ENCODE data around the gene ACSF3. TPM values are rescaled to one million over a fixed set of nuclear protein-coding genes. Genes with fewer than 3 reads are reported as not detected.

Gene ACSF3
- total RNA-seq, 2 experiments from 2014 or later, result 112 to 143 TPM

DNA sequence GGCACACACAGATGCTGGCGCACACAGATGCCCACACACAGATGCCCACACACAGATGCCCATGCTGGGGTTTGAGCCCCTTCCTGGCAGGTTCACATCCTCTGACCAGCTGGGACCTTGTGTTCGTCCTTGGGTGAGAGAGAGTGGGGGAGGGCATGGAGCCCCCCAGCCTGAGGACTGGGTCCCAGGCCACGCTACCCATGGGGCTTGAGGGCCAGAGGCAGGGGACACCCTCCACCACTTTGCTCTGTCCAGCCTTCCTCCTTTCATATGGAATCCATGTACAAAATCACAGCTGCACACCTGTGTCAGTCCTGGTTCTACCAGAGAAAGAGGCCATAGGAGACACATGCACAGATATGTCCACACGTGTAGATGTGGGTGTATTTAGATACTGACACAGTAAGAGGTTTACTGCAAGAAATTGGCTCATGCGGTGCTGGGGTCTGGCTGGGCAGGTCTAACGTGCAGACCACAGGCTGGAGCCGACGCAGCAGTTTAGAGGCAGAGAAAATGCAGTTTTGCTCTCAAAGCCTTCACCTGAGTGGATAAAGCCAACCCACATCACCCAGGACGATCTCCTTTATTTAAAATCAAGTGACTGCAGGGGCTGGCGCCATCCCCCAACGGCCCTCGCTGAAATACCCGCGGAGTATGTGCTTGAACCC is 95.8 kb downstream of the ACSF3 start:
- no peak overlapping the region for H3K4me3 ChIP-seq (ENCODE audit: low read depth, low read length, poor library complexity, severe bottlenecking)
- no peak for DNase-seq (ENCODE audit: low spot score)
- no peak overlapping the region for H3K27ac ChIP-seq (ENCODE audit: low read depth, low read length, poor library complexity, severe bottlenecking)
- H2AFZ ChIP-seq (ENCODE audit: low read length), result no peak overlapping the region
- no peaks in the 10 kb centered on the region for H3K9me2 ChIP-seq (ENCODE audit: insufficient read depth, low read length)
- TF ChIP-seq, protein P1, sequence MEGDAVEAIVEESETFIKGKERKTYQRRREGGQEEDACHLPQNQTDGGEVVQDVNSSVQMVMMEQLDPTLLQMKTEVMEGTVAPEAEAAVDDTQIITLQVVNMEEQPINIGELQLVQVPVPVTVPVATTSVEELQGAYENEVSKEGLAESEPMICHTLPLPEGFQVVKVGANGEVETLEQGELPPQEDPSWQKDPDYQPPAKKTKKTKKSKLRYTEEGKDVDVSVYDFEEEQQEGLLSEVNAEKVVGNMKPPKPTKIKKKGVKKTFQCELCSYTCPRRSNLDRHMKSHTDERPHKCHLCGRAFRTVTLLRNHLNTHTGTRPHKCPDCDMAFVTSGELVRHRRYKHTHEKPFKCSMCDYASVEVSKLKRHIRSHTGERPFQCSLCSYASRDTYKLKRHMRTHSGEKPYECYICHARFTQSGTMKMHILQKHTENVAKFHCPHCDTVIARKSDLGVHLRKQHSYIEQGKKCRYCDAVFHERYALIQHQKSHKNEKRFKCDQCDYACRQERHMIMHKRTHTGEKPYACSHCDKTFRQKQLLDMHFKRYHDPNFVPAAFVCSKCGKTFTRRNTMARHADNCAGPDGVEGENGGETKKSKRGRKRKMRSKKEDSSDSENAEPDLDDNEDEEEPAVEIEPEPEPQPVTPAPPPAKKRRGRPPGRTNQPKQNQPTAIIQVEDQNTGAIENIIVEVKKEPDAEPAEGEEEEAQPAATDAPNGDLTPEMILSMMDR (conservative IDR thresholded peaks at IDR 0.05; ENCODE audit: low read length), result no peak
- TF ChIP-seq EZH2phosphoT487 (IDR thresholded peaks at IDR 0.05; ENCODE audit: borderline replicate concordance, low read depth, low read length), result no peak
- H3K4me2 ChIP-seq (ENCODE audit: low read length), result no peak overlapping the region
- no peaks in the 10 kb centered on the region for H3K36me3 ChIP-seq (ENCODE audit: insufficient read depth, low read length)
- CTCF ChIA-PET (ENCODE audit: unreplicated experiment), result no interaction called here
- POLR2A ChIA-PET, result no interaction called here
- no peaks in the 10 kb centered on the region for H3K4me1 ChIP-seq (ENCODE audit: insufficient read depth, low read length, poor library complexity, severe bottlenecking)
- no peaks in the 10 kb centered on the region for H3K79me2 ChIP-seq (ENCODE audit: insufficient read depth, low read depth, low read length)
- H3K9me3 ChIP-seq (ENCODE audit: low read length), result no peaks in the 10 kb centered on the region
- no TSS peak for BruUV-seq (replicated peaks)
- no peaks in the 10 kb centered on the region for H4K20me1 ChIP-seq (ENCODE audit: insufficient read depth, low read length)
- intact Hi-C loops (cut with micrococcal nuclease; ENCODE audit: unreplicated experiment), result no loop called here

DNA sequence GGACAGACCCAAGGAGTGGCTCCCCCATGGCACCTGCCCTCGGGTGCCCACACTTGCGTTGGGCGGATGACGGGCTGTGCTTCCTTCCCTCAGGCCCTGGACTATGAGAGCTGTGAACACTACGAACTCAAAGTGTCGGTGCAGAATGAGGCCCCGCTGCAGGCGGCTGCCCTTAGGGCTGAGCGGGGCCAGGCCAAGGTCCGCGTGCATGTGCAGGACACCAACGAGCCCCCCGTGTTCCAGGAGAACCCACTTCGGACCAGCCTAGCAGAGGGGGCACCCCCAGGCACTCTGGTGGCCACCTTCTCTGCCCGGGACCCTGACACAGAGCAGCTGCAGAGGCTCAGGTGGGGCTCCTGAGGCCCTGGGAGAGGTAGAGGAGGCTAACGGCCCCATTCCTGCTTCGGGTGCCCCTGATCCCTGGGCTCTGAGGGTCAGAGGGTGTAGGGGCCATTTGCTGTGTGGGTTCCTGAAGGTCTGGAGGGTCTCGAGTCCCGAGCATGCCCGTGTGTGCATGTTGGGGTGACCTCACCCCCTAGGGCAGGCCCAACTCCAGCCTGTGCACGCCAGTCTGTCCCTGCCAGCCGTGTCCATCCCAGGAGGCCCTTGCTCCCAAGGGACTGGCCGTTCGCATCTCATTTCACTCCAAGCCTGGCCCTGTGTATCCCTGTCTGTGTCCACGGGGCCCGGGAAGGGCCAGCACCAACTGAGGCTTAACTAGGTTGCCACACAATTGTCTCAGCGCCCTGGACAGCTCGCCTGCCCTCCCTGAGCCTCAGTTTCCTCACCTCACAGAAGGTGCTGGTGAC is 96.7 kb downstream of the ACSF3 start:
- Histone ChIP-seq H3K9me2 (ENCODE audit: insufficient read depth, low read length) (no peaks in the 10 kb centered on the region), H4K20me1 (ENCODE audit: insufficient read depth, low read length) (no peaks in the 10 kb centered on the region), H3K36me3 (ENCODE audit: insufficient read depth, low read length) (no peaks in the 10 kb centered on the region), H3K79me2 (ENCODE audit: insufficient read depth, low read depth, low read length) (no peaks in the 10 kb centered on the region), H2AFZ (ENCODE audit: low read length) (no peak overlapping the region), H3K4me2 (ENCODE audit: low read length) (no peak overlapping the region), H3K4me1 (ENCODE audit: insufficient read depth, low read length, poor library complexity, severe bottlenecking) (no peaks in the 10 kb centered on the region), H3K27ac (ENCODE audit: low read depth, low read length, poor library complexity, severe bottlenecking) (no peak overlapping the region), H3K9me3 (ENCODE audit: low read length) (no peaks in the 10 kb centered on the region), H3K4me3 (ENCODE audit: low read depth, low read length, poor library complexity, severe bottlenecking) (no peak overlapping the region)
- CTCF ChIA-PET (ENCODE audit: unreplicated experiment), result no interaction called here
- no peak for DNase-seq (ENCODE audit: low spot score)
- TF ChIP-seq, protein P1 (conservative IDR thresholded peaks at IDR 0.05; ENCODE audit: low read length), result no peak
- TF ChIP-seq EZH2phosphoT487 (IDR thresholded peaks at IDR 0.05; ENCODE audit: borderline replicate concordance, low read depth, low read length), result no peak
- no TSS peak for BruUV-seq (replicated peaks)
- intact Hi-C loops (cut with micrococcal nuclease; ENCODE audit: unreplicated experiment), result no loop called here
- POLR2A ChIA-PET, result no interaction called here
